HCT116 (cell line): ENCODE data around the gene YTHDF1. TPM values are rescaled to one million over a fixed set of nuclear protein-coding genes. Genes with fewer than 3 reads are reported as not detected.

ENCODE experiments used
- ATAC-seq: fragments of 200-7000 bp; cut with Tn5 transposase; 2 replicates; pipeline ENCODE4 v1.9.1; 2020; ENCODE audit warnings: mild to moderate bottlenecking, moderate library complexity
- BruUV-seq: library from RNA; stranded (reverse); fragments of 400-500 nt; replicated peaks from 2 replicates; lab custom pipeline; 2021; lab: Mats Ljungman, UMichigan
- CTCF ChIA-PET: fragments of 300-600 bp; sonication (Branson Sonifier 250); formaldehyde crosslinking; loops from one replicate; lab custom pipeline; 2021; ENCODE audit warnings: antibody characterized with exemption; lab: Charles Lee
- POLR2A ChIA-PET: fragments of 300-600, 350-600 bp; sonication (Branson Sonifier 250); formaldehyde crosslinking; loops from one replicate; lab custom pipeline; 2021; ENCODE audit warnings: antibody characterized with exemption; lab: Charles Lee
- RAD21 ChIA-PET, 2 experiments: fragments of 300-600 bp; sonication (Branson Sonifier 250); formaldehyde crosslinking; loops; one replicate each; lab custom pipeline; 2023; ENCODE audit warnings: low total read pairs in 2 of 2; ENCODE audit not compliant: uncharacterized antibody in 2 of 2, unreplicated experiment in 2 of 2, low non-redundant PET in 1 of 2; lab: Charles Lee
- DNase-seq: peaks from one replicate; pipeline ENCODE4 v3.0.0-alpha.2; 2010; ENCODE audit warnings: low read depth, low spot score
- H2AFZ ChIP-seq: fragments of 200-600 bp; shearing (Covaris generic), sonication (generic); 2 replicates; pipeline ENCODE4 v1.6.1; 2017; ENCODE audit warnings: low read depth, mixed run types, mixed read lengths, antibody characterized with exemption, low read length; ENCODE audit not compliant: poor library complexity, severe bottlenecking
- H3K27ac ChIP-seq: 2 replicates; pipeline ENCODE4 v1.5.1; 2012; ENCODE audit warnings: low read depth, low read length
- H3K27me3 ChIP-seq: fragments of 200-600 bp; sonication (generic); 2 replicates; pipeline ENCODE4 v1.6.1; 2016; ENCODE audit warnings: mixed run types, low read length, mixed read lengths; ENCODE audit not compliant: insufficient read depth
- H3K36me3 ChIP-seq, 2 experiments: fragments of 200-500 bp in 1 of 2; fragments of 200-600 bp in 1 of 2; sonication (Bioruptor generic) in 1 of 2; sonication (generic) in 1 of 2; 2 replicates each; pipeline versions ENCODE4 v1.5.1 to v1.6.1; 2014 to 2016; ENCODE audit warnings: low read length in 2 of 2, inconsistent platforms in 1 of 2, mixed read lengths in 1 of 2, mixed run types in 1 of 2; ENCODE audit not compliant: insufficient read depth in 2 of 2, control insufficient read depth in 1 of 2
- H3K4me1 ChIP-seq, 2 experiments: fragments of 200-600 bp in 1 of 2; sonication (generic) in 1 of 2; 2 replicates each; pipeline versions ENCODE4 v1.5.1 to v1.6.1; 2012 to 2017; ENCODE audit warnings: low read length in 2 of 2, inconsistent platforms in 1 of 2, mild to moderate bottlenecking in 1 of 2, mixed read lengths in 1 of 2, mixed run types in 1 of 2, moderate library complexity in 1 of 2; ENCODE audit not compliant: insufficient read depth in 2 of 2, control insufficient read depth in 1 of 2
- H3K4me2 ChIP-seq: fragments of 200-600 bp; sonication (generic); 2 replicates; pipeline ENCODE4 v1.6.1; 2017; ENCODE audit warnings: mixed run types, low read length, mixed read lengths
- H3K4me3 ChIP-seq, 2 experiments: fragments of 200-600 bp in 1 of 2; sonication (generic) in 1 of 2; replicated peaks in 1 of 2; 2 replicates each; pipeline ENCODE4 v1.5.1; 2011 to 2016; ENCODE audit warnings: low read length in 2 of 2, control low read depth in 1 of 2, low read depth in 1 of 2, mild to moderate bottlenecking in 1 of 2, mixed read lengths in 1 of 2, mixed run types in 1 of 2
- H3K79me2 ChIP-seq: fragments of 200-600 bp; sonication (generic); 2 replicates; pipeline ENCODE4 v1.6.1; 2017; ENCODE audit warnings: mild to moderate bottlenecking, mixed run types, low read length, moderate library complexity, mixed read lengths; ENCODE audit not compliant: insufficient read depth
- H3K9ac ChIP-seq: fragments of 200-600 bp; sonication (generic); 2 replicates; pipeline ENCODE4 v1.6.1; 2016; ENCODE audit warnings: low read length, mixed read lengths
- H3K9me2 ChIP-seq: fragments of 200-600 bp; sonication (generic), shearing (Covaris generic); 2 replicates; pipeline ENCODE4 v1.6.1; 2017; ENCODE audit warnings: mixed run types, mild to moderate bottlenecking, moderate library complexity; ENCODE audit not compliant: insufficient read depth
- H3K9me3 ChIP-seq, 2 experiments: fragments of 200-500 bp in 1 of 2; fragments of 200-600 bp in 1 of 2; sonication (Bioruptor generic) in 1 of 2; sonication (generic) in 1 of 2; 2 replicates each; pipeline ENCODE4 v1.6.1; 2014 to 2017; ENCODE audit warnings: low read length in 2 of 2, mixed read lengths in 2 of 2, inconsistent platforms in 1 of 2, low read depth in 1 of 2, mild to moderate bottlenecking in 1 of 2, mixed run types in 1 of 2, moderate library complexity in 1 of 2; ENCODE audit not compliant: control insufficient read depth in 1 of 2, insufficient read depth in 1 of 2
- H4K20me1 ChIP-seq: fragments of 200-600 bp; sonication (generic), shearing (Covaris generic); 2 replicates; pipeline ENCODE4 v1.6.1; 2017; ENCODE audit warnings: mixed run types, mild to moderate bottlenecking, moderate library complexity; ENCODE audit not compliant: insufficient read depth
- ATF3 ChIP-seq: IDR thresholded peaks from 2 replicates; pipeline ENCODE4 v1.6.1; 2012
- CBX3 ChIP-seq: IDR thresholded peaks from 2 replicates; pipeline ENCODE4 v1.6.1; 2012; ENCODE audit warnings: low read depth
- CEBPB ChIP-seq: IDR thresholded peaks from 2 replicates; pipeline ENCODE4 v1.6.1; 2012; ENCODE audit warnings: low read depth
- CTCF ChIP-seq, 3 experiments: fragments of 200-600 bp in 1 of 3; sonication (generic) in 1 of 3; IDR thresholded peaks in 2 of 3; conservative IDR thresholded peaks in 1 of 3; 2 replicates each; pipeline ENCODE4 v1.5.1; 2012 to 2017; ENCODE audit warnings: low read depth in 2 of 3, low read length in 2 of 3, antibody characterized with exemption in 1 of 3, borderline replicate concordance in 1 of 3, control low read depth in 1 of 3, mild to moderate bottlenecking in 1 of 3, mixed read lengths in 1 of 3, mixed run types in 1 of 3, moderate library complexity in 1 of 3; ENCODE audit not compliant: insufficient read depth in 1 of 3
- EGR1 ChIP-seq: IDR thresholded peaks from 2 replicates; pipeline ENCODE4 v1.6.1; 2012; ENCODE audit warnings: low read depth
- ELF1 ChIP-seq: IDR thresholded peaks from 2 replicates; pipeline ENCODE4 v1.6.1; 2012; ENCODE audit warnings: low read depth, borderline replicate concordance
- EZH2 ChIP-seq: fragments of 200-600 bp; sonication (generic); IDR thresholded peaks from 2 replicates; pipeline ENCODE4 v1.6.1; 2017; ENCODE audit warnings: antibody characterized with exemption, mixed run types
- EZH2phosphoT487 ChIP-seq: fragments of 200-600 bp; IDR thresholded peaks from 2 replicates; pipeline ENCODE4 v1.6.1; 2018; ENCODE audit warnings: antibody characterized with exemption, borderline replicate concordance
- FOSL1 ChIP-seq: IDR thresholded peaks from 2 replicates; pipeline ENCODE4 v1.6.1; 2012; ENCODE audit warnings: low read depth
- JUND ChIP-seq: IDR thresholded peaks from 2 replicates; pipeline ENCODE4 v1.6.1; 2012
- POLR2A ChIP-seq: IDR thresholded peaks from 2 replicates; pipeline ENCODE4 v1.7.0; 2011; ENCODE audit warnings: borderline replicate concordance; ENCODE audit not compliant: insufficient read depth, insufficient read length; ENCODE audit errors: extremely low read depth
- POLR2AphosphoS5 ChIP-seq: IDR thresholded peaks from 2 replicates; pipeline ENCODE4 v1.6.1; 2011; ENCODE audit warnings: mild to moderate bottlenecking, low read depth, low read length, moderate library complexity
- RAD21 ChIP-seq: IDR thresholded peaks from 2 replicates; pipeline ENCODE4 v1.6.1; 2012; ENCODE audit warnings: low read depth, mild to moderate bottlenecking
- SIN3A ChIP-seq: IDR thresholded peaks from 2 replicates; pipeline ENCODE4 v1.6.1; 2012; ENCODE audit warnings: low read depth
- SP1 ChIP-seq: IDR thresholded peaks from 2 replicates; pipeline ENCODE4 v1.6.1; 2012; ENCODE audit warnings: low read depth
- TCF7L2 ChIP-seq: IDR thresholded peaks from 2 replicates; pipeline ENCODE4 v1.7.0; 2011; ENCODE audit warnings: borderline replicate concordance, inconsistent platforms; ENCODE audit not compliant: insufficient read depth, insufficient read length; ENCODE audit errors: extremely low read depth
- YY1 ChIP-seq: IDR thresholded peaks from 2 replicates; pipeline ENCODE4 v1.6.1; 2011; ENCODE audit warnings: low read length, low read depth, moderate library complexity, mild to moderate bottlenecking; ENCODE audit not compliant: insufficient replicate concordance; ENCODE audit errors: extremely low read depth
- ZBTB33 ChIP-seq: IDR thresholded peaks from 2 replicates; pipeline ENCODE4 v1.6.1; 2011; ENCODE audit warnings: mild to moderate bottlenecking, low read length, moderate library complexity; ENCODE audit not compliant: insufficient replicate concordance; ENCODE audit errors: extremely low read depth
- ZFX ChIP-seq: fragments of 450-650 bp; IDR thresholded peaks from 2 replicates; pipeline ENCODE4 v1.6.1; 2017
- ZNF274 ChIP-seq: fragments of 200-500 bp; sonication (Bioruptor generic); IDR thresholded peaks from 2 replicates; pipeline ENCODE4 v1.6.1; 2014; ENCODE audit warnings: mild to moderate bottlenecking, low read depth, low read length, inconsistent platforms
- intact Hi-C: fragments of 100-400 bp; cut with micrococcal nuclease; formaldehyde crosslinking; loops from 2 replicates; pipeline ENCODE4 v1.10.0; 2022
- total RNA-seq: library from RNA; stranded (reverse); gene quantifications from one replicate; pipeline ENCODE4 v1.2.1, GENCODE V29; 2021; ENCODE audit not compliant: unreplicated experiment

Gene YTHDF1
- total RNA-seq, 1 experiment from 2014 or later, result 42.8 TPM

GRCh38 chr20:63174309-63175037 lies 41.5 kb downstream of the YTHDF1 start:
- no peaks in the 10 kb centered on the region for H3K9me3 ChIP-seq
- H3K4me1 ChIP-seq, result peaks cover 2 to 6% of the 10 kb centered on the region in 2 experiments; a peak in 3 of 4 replicates
- no peak overlapping the region for H3K27ac ChIP-seq
- no peak for DNase-seq
- TF ChIP-seq ELF1, result no peak
- TF ChIP-seq ZNF274, result no peak
- no peak for TF ChIP-seq YY1
- no peak for TF ChIP-seq EZH2
- TF ChIP-seq TCF7L2, result no peak
- TF ChIP-seq CEBPB, result no peak
- TF ChIP-seq EZH2phosphoT487, result no peak
- no peak for TF ChIP-seq POLR2AphosphoS5
- TF ChIP-seq EGR1, result no peak
- TF ChIP-seq JUND, result no peak
- TF ChIP-seq ATF3, result no peak
- TF ChIP-seq CTCF (IDR thresholded peaks at IDR 0.05 in 2 of 3, conservative IDR thresholded peaks at IDR 0.05 in 1 of 3; ENCODE audit: borderline replicate concordance in 1 of 3, insufficient read depth in 1 of 3, low read depth in 2 of 3, low read length in 2 of 3), result no peak
- TF ChIP-seq POLR2A, result no peak
- no peak for TF ChIP-seq SP1
- no peak for TF ChIP-seq FOSL1
- no peak for TF ChIP-seq SIN3A
- TF ChIP-seq RAD21, result no peak
- no peak for TF ChIP-seq ZBTB33
- no peak for TF ChIP-seq ZFX
- TF ChIP-seq CBX3, result no peak
- TF ChIP-seq, all 23 proteins: peak for 0
- no peaks in the 10 kb centered on the region for H3K9me2 ChIP-seq
- H2AFZ ChIP-seq, result no peak overlapping the region
- H3K9ac ChIP-seq, result no peak overlapping the region
- ChIA-PET RAD21 (no interaction called here), POLR2A (no interaction called here), CTCF (interaction anchor here (1.3 kb wide), 1 partner anchor 202 kb away, joined by 4 read pairs; no protein-coding TSS in a partner anchor)
- H3K27me3 ChIP-seq, result 0 out of 2 replicates have a peak, but pooled peaks cover 9% of the 10 kb centered on the region
- intact Hi-C loops, result no loop called here
- no peaks in the 10 kb centered on the region for H3K36me3 ChIP-seq
- no peaks in the 10 kb centered on the region for H3K79me2 ChIP-seq
- ATAC-seq, result no peak
- H3K4me2 ChIP-seq, result no peak overlapping the region
- H3K4me3 ChIP-seq, result no peak overlapping the region
- no TSS peak for BruUV-seq
- H4K20me1 ChIP-seq, result no peaks in the 10 kb centered on the region
